HUES48 (cell line): ENCODE measurements around the gene CSAD.
"Not testable (repeated sequence)": the region's sequence is repeated elsewhere in the genome, so short reads cannot be mapped to it uniquely, and the experiment has no call there.

Source experiments
- H3K27ac ChIP-seq: one replicate; pipeline ENCODE4 v1.7.0; 2013; ENCODE audit warnings: low read depth, low read length, inconsistent platforms
- H3K27me3 ChIP-seq: 2 replicates; pipeline ENCODE4 v1.6.1; 2013; ENCODE audit warnings: mild to moderate bottlenecking, low read length; ENCODE audit not compliant: control insufficient read depth, insufficient read depth
- H3K36me3 ChIP-seq: 2 replicates; pipeline ENCODE4 v1.6.1; 2013; ENCODE audit warnings: low read length; ENCODE audit not compliant: control insufficient read depth, insufficient read depth
- H3K4me1 ChIP-seq: 2 replicates; pipeline ENCODE4 v1.6.1; 2013; ENCODE audit warnings: mild to moderate bottlenecking, low read length; ENCODE audit not compliant: control insufficient read depth, insufficient read depth
- H3K4me3 ChIP-seq: 2 replicates; pipeline ENCODE4 v1.5.1; 2013; ENCODE audit warnings: mild to moderate bottlenecking, low read depth, low read length
- H3K9ac ChIP-seq: 2 replicates; pipeline ENCODE4 v1.6.1; 2013; ENCODE audit warnings: mild to moderate bottlenecking, low read depth, low read length, moderate library complexity
- H3K9me3 ChIP-seq: 2 replicates; pipeline ENCODE4 v1.6.1; 2013; ENCODE audit warnings: low read length; ENCODE audit not compliant: control insufficient read depth, insufficient read depth

Gene CSAD

DNA sequence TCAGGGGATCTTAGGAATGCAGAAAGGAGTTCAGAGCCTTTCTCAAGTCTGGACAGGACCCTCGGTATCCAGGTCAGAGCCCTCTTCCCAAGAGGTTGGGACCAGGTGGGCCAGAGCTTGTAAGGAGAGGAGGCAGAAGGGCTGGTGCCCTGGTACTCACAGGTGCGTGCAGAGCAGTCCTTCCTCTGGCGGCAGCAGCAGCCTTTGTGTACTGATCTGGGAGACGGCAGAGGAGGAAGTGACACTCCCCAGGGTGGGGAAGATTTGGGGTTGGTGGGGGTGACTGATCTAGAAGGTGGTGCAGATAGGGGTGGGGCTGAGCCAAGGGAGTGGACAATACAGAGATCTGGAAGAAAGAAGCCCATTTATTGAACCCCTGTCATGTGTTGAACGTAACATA lies 26.3 kb upstream of the CSAD start, which contains the start of gene ITGB7:
TSS of gene ITGB7 (minus strand) at position 210 of the 400 bp plus-strand sequence. CDS start 6,808 bp downstream, outside the sequence.
- no peak within 1 kb of the TSS for H3K9ac ChIP-seq
- H3K27me3 ChIP-seq = no peaks in the 10 kb centered on the region
- peaks cover 19% of the 10 kb centered on the region for H3K36me3 ChIP-seq
- no peak within 1 kb of the TSS for H3K27ac ChIP-seq
- H3K4me3 ChIP-seq = no peak within 1 kb of the TSS
- H3K4me1 ChIP-seq = no peaks in the 10 kb centered on the region
- H3K9me3 ChIP-seq = no peaks in the 10 kb centered on the region

- H3K4me3 ChIP-seq = no peak overlapping the region
- 0 out of 2 replicates have a peak, but pooled peaks cover under 1% of the 10 kb centered on the region for H3K27me3 ChIP-seq
- no peaks in the 10 kb centered on the region for H3K4me1 ChIP-seq
- H3K9ac ChIP-seq = no peak overlapping the region
- H3K9me3 ChIP-seq = no peaks in the 10 kb centered on the region
- H3K36me3 ChIP-seq = peaks cover 8% of the 10 kb centered on the region
- no peak overlapping the region for H3K27ac ChIP-seq
Measured at GRCh38 chr12:53205747-53206419, 25.2 kb upstream of the CSAD start.

- H3K4me1 ChIP-seq = no peaks in the 10 kb centered on the region
- H3K4me3 ChIP-seq = no peak overlapping the region
- no peak overlapping the region for H3K9ac ChIP-seq
- no peak overlapping the region for H3K27ac ChIP-seq
- no peaks in the 10 kb centered on the region for H3K9me3 ChIP-seq
- H3K36me3 ChIP-seq = no peaks in the 10 kb centered on the region
- H3K27me3 ChIP-seq = peaks cover 11% of the 10 kb centered on the region; the same call in 1 of the 2 replicates
Measured at GRCh38 chr12:53204351-53204750, 23.6 kb upstream of the CSAD start.

DNA sequence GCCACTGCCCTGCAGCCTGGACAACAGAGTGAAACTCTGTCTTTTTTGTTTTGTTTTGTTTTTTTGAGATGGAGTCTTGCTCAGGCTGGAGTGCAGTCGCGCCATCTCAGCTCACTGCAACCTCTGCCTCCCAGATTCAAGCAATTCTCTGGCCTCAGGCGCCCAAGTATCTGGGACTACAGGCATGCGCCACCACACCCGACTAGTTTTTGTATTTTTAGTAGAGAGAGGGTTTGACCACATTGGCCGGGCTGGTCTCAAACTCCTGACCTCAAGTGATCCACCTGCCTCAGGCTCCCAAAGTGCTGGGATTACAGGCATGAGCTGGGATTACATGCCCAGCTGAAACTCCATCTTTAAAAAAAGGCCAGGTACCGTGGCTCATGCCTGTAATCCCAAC lies 21.6 kb upstream of the CSAD start:
- not testable (repeated sequence) for H3K9ac ChIP-seq
- H3K27me3 ChIP-seq = peaks cover 30% of the 10 kb centered on the region

GRCh38 chr12:53201639-53202038 lies 20.9 kb upstream of the CSAD start:
- Histone ChIP-seq H3K27me3 (peaks cover 37% of the 10 kb centered on the region), H3K4me3 (no peak overlapping the region), H3K9ac (no peak overlapping the region), H3K27ac (no peak overlapping the region), H3K9me3 (no peaks in the 10 kb centered on the region), H3K36me3 (no peaks in the 10 kb centered on the region), H3K4me1 (0 out of 2 replicates have a peak, but pooled peaks cover 4% of the 10 kb centered on the region)

More for the DNA sequence above, 21.6 kb upstream of the CSAD start:
- H3K36me3 ChIP-seq, H3K4me3 ChIP-seq, H3K9me3 ChIP-seq, H3K27ac ChIP-seq, H3K4me1 ChIP-seq: not testable (repeated sequence)

DNA sequence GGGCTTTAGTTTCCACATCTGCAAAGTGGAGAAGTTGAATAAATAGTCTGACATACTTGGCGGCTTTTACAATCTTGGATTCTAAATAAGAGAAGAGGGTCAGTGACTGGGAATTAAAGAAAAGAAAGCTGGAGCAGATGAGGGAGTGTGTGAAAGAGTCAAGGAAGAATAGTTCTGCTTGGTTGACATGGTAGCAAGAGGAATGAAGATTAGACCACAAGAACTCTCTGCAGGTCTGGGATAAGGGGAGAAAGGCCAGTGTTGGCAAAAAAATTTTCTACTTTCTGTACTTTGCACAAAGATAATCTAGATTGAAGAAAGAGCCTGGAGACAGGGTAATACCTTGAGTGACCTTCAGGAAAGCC lies 20.4 kb upstream of the CSAD start:
- no peaks in the 10 kb centered on the region for H3K9me3 ChIP-seq
- 0 out of 2 replicates have a peak, but pooled peaks cover 4% of the 10 kb centered on the region for H3K4me1 ChIP-seq
- no peaks in the 10 kb centered on the region for H3K36me3 ChIP-seq
- H3K27me3 ChIP-seq = peaks cover 42% of the 10 kb centered on the region
- no peak overlapping the region for H3K27ac ChIP-seq
- no peak overlapping the region for H3K9ac ChIP-seq
- H3K4me3 ChIP-seq = no peak overlapping the region

DNA sequence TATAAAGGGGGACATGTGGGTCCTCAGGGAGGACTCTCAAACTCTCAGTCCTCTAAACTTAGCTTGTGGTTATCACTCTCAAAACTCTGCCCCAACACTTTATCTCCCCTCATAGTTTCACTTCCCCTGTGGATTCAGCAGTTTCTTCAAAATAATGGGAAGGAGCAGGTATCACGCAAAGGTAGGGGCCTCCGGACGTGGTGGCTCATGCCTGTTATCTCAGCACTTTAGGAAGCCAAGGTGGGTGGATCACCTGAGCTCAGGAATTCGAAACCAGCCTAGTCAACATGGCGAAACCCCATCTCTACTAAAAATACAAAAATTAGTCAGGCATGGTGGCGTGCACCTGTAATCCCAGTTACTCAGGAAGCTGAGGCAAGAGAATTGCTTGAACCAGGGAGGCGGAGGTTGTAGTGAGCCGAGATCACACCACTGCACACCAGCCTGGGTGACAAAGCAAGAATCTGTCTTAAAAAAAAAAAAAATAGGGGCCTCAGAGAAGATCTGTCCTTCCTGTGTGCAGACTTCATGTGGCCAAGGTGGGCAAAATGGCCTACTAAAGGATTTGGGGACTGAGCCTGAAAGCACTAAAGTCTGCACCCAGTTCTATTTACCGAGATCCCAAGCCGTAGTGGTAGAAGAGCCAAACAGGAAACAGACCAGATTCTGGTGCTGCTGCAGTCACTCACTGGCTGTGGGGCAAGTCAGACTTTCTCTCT lies 19.9 kb upstream of the CSAD start:
- H3K4me1 ChIP-seq = 0 out of 2 replicates have a peak, but pooled peaks cover 4% of the 10 kb centered on the region
- no peak overlapping the region for H3K9ac ChIP-seq
- peaks cover 47% of the 10 kb centered on the region for H3K27me3 ChIP-seq
- no peaks in the 10 kb centered on the region for H3K9me3 ChIP-seq
- no peak overlapping the region for H3K27ac ChIP-seq
- no peaks in the 10 kb centered on the region for H3K36me3 ChIP-seq
- H3K4me3 ChIP-seq = no peak overlapping the region

GRCh38 chr12:53200107-53200457 lies 19.4 kb upstream of the CSAD start:
- peaks cover 53% of the 10 kb centered on the region for H3K27me3 ChIP-seq
- no peak overlapping the region for H3K27ac ChIP-seq
- no peaks in the 10 kb centered on the region for H3K9me3 ChIP-seq
- 0 out of 2 replicates have a peak, but pooled peaks cover 4% of the 10 kb centered on the region for H3K4me1 ChIP-seq
- H3K9ac ChIP-seq = no peak overlapping the region
- H3K4me3 ChIP-seq = no peak overlapping the region
- H3K36me3 ChIP-seq = no peaks in the 10 kb centered on the region

GRCh38 chr12:53199700-53200099 lies 19.0 kb upstream of the CSAD start:
- Histone ChIP-seq H3K36me3 (no peaks in the 10 kb centered on the region), H3K27me3 (peaks cover 57% of the 10 kb centered on the region), H3K9me3 (no peaks in the 10 kb centered on the region), H3K27ac (no peak overlapping the region), H3K9ac (no peak overlapping the region), H3K4me3 (no peak overlapping the region), H3K4me1 (0 out of 2 replicates have a peak, but pooled peaks cover 4% of the 10 kb centered on the region)

GRCh38 chr12:53198486-53199110 lies 17.9 kb upstream of the CSAD start:
- Histone ChIP-seq H3K4me1 (0 out of 2 replicates have a peak, but pooled peaks cover 4% of the 10 kb centered on the region), H3K9me3 (no peaks in the 10 kb centered on the region), H3K4me3 (no peak overlapping the region), H3K27me3 (peaks cover 68% of the 10 kb centered on the region), H3K27ac (no peak overlapping the region), H3K36me3 (no peaks in the 10 kb centered on the region), H3K9ac (no peak overlapping the region)
